ENCODE results near the gene OGT. TPM values are rescaled to one million over a fixed set of nuclear protein-coding genes. Genes with fewer than 3 reads are reported as not detected.

Gene OGT
- total RNA-seq, 4 donors from 2014 or later = 117 to 243 (median 144) TPM

- Histone ChIP-seq H3K9me3 (no peaks in the 10 kb centered on the region), H3K36me3 (no peaks in the 10 kb centered on the region), H3K4me1 (peaks cover 0 to 4% of the 10 kb centered on the region in 2 donors), H3K27ac (no peak overlapping the region), H3K4me3 (no peak overlapping the region), H3K27me3 (no peaks in the 10 kb centered on the region)
- no peak for TF ChIP-seq POLR2A (IDR thresholded peaks at IDR 0.05)
- TF ChIP-seq, protein P1, sequence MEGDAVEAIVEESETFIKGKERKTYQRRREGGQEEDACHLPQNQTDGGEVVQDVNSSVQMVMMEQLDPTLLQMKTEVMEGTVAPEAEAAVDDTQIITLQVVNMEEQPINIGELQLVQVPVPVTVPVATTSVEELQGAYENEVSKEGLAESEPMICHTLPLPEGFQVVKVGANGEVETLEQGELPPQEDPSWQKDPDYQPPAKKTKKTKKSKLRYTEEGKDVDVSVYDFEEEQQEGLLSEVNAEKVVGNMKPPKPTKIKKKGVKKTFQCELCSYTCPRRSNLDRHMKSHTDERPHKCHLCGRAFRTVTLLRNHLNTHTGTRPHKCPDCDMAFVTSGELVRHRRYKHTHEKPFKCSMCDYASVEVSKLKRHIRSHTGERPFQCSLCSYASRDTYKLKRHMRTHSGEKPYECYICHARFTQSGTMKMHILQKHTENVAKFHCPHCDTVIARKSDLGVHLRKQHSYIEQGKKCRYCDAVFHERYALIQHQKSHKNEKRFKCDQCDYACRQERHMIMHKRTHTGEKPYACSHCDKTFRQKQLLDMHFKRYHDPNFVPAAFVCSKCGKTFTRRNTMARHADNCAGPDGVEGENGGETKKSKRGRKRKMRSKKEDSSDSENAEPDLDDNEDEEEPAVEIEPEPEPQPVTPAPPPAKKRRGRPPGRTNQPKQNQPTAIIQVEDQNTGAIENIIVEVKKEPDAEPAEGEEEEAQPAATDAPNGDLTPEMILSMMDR (IDR thresholded peaks at IDR 0.05) = no peak
- no peak for DNase-seq
- intact Hi-C loops (cut with DNase I; ENCODE audit: low total_unique reads) = no loop called here
Measured at GRCh38 chrX:71541210-71542022, 8.5 kb downstream of the OGT start.

- H3K4me3 ChIP-seq = no peak overlapping the region
- peaks cover 0 to 4% of the 10 kb centered on the region in 2 donors for H3K4me1 ChIP-seq
- H3K9me3 ChIP-seq = no peaks in the 10 kb centered on the region
- no peak overlapping the region for H3K27ac ChIP-seq
- intact Hi-C loops (cut with DNase I; ENCODE audit: low total_unique reads) = no loop called here
- H3K36me3 ChIP-seq = no peaks in the 10 kb centered on the region
- DNase-seq = no peak
- H3K27me3 ChIP-seq = no peaks in the 10 kb centered on the region
- no peak for TF ChIP-seq POLR2A (IDR thresholded peaks at IDR 0.05)
- TF ChIP-seq, protein P1 (IDR thresholded peaks at IDR 0.05) = no peak
Measured at GRCh38 chrX:71542411-71542810, 9.5 kb downstream of the OGT start.

- no peak for TF ChIP-seq POLR2A (IDR thresholded peaks at IDR 0.05)
- TF ChIP-seq, protein P1 (IDR thresholded peaks at IDR 0.05) = no peak
- no peaks in the 10 kb centered on the region for H3K36me3 ChIP-seq
- no peaks in the 10 kb centered on the region for H3K9me3 ChIP-seq
- H3K27ac ChIP-seq = no peak overlapping the region
- intact Hi-C loops (cut with DNase I; ENCODE audit: low total_unique reads) = no loop called here
- H3K4me3 ChIP-seq = no peak overlapping the region
- no peaks in the 10 kb centered on the region for H3K27me3 ChIP-seq
- H3K4me1 ChIP-seq = peaks cover 0 to 4% of the 10 kb centered on the region in 2 donors
- DNase-seq = no peak
Measured at GRCh38 chrX:71542825-71543224, 9.9 kb downstream of the OGT start.

GRCh38 chrX:71543316-71543715 is 10.4 kb downstream of the OGT start:
- no peaks in the 10 kb centered on the region for H3K27me3 ChIP-seq
- H3K36me3 ChIP-seq = no peaks in the 10 kb centered on the region
- DNase-seq = no peak
- no peak overlapping the region for H3K4me3 ChIP-seq
- intact Hi-C loops (cut with DNase I; ENCODE audit: low total_unique reads) = no loop called here
- peaks cover 0 to 4% of the 10 kb centered on the region in 2 donors for H3K4me1 ChIP-seq
- TF ChIP-seq POLR2A (IDR thresholded peaks at IDR 0.05) = no peak
- H3K27ac ChIP-seq = no peak overlapping the region
- no peaks in the 10 kb centered on the region for H3K9me3 ChIP-seq

DNA sequence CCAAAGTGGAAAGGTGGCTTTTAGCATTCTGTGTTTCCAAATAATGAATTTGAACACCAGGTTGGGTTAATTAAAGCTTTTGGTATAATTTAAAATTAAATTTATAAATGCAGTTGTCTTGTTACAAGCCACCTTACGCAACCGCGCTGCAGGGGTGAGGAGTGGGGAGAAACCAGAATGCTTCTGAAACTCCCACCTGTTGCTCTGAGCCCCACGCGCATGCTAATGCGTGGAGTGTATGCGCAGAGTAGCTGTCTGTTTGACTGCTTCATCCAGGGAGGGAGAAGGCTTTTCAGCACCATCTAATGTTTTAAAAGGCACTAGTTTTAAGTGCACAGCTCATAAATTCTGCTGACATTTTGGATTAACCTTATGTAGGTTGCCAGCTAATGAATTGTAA is 12.5 kb downstream of the OGT start:
- H3K4me3 ChIP-seq = no peak overlapping the region
- no peak overlapping the region for H3K27ac ChIP-seq
- intact Hi-C loops (cut with DNase I; ENCODE audit: low total_unique reads) = no loop called here
- no peaks in the 10 kb centered on the region for H3K36me3 ChIP-seq
- TF ChIP-seq POLR2A (IDR thresholded peaks at IDR 0.05) = no peak
- TF ChIP-seq, protein P1 (IDR thresholded peaks at IDR 0.05) = no peak
- H3K9me3 ChIP-seq = no peaks in the 10 kb centered on the region
- DNase-seq = no peak
- H3K27me3 ChIP-seq = no peaks in the 10 kb centered on the region
- peaks cover 0 to 4% of the 10 kb centered on the region in 2 donors for H3K4me1 ChIP-seq
